HL-60/S4 (cell line): ENCODE data around the gene POFUT1.
"Not testable (repeated sequence)": the region's sequence is repeated elsewhere in the genome, so short reads cannot be mapped to it uniquely, and the experiment has no call there.

Experiments used
- in situ Hi-C: fragments of 300-500 bp; cut with MboI; formaldehyde crosslinking; loops from 2 replicates; pipeline ENCODE4 v1.14.3; 2022; ENCODE audit warnings: low sequenced_read_pairs

The POFUT1 gene

DNA sequence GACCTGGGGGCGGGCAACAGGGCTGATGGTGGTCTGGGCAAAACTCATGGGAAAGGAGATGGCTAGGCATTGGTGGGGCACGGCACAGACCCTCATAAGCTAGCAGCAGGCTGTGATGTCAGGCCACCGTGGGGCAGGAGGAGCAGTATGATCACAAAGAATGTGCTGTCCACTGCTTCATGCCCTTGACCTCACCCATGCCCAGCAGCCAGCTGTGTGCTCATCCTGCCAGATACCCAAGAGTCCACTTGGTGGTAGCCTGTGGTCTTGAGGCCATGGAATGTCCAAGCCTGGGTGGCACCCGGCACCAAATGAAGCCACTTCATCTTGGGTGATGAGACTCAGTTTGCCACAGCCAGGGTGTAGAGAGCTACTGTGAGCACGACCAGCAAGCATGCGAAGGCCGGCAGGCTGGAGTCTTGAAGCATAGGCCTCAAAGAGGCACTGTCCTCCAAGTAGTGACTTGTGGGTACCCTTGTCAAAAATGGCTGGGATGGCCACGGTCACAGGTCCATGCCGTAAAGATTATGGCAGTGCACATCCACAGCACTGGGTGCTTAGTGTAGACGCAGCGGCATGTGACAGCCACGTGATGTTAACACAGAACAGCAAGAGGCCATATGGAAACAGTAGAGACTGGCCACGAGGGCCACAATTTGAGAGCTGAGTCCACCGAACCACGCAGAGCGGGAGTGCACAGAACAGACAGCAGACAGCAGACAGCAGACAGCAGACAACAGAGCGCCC is 19.1 kb upstream of the POFUT1 start:
- in situ Hi-C loops: no loop called here

DNA sequence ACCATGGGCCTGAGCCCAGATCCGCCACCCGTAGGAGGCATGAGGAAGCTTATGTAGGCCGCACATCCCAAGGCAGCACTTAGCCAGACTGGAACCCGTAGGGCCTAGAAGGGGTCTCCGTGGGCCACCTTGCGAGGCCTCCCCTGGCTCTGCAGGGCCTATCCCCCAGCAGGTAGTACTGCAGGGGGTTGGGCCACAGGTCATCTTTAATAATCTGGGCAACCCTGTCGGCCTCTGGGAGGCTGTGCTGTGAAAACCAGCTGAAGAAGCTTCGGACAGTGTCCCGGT is 18.6 kb upstream of the POFUT1 start:
- in situ Hi-C loops: no loop called here

DNA sequence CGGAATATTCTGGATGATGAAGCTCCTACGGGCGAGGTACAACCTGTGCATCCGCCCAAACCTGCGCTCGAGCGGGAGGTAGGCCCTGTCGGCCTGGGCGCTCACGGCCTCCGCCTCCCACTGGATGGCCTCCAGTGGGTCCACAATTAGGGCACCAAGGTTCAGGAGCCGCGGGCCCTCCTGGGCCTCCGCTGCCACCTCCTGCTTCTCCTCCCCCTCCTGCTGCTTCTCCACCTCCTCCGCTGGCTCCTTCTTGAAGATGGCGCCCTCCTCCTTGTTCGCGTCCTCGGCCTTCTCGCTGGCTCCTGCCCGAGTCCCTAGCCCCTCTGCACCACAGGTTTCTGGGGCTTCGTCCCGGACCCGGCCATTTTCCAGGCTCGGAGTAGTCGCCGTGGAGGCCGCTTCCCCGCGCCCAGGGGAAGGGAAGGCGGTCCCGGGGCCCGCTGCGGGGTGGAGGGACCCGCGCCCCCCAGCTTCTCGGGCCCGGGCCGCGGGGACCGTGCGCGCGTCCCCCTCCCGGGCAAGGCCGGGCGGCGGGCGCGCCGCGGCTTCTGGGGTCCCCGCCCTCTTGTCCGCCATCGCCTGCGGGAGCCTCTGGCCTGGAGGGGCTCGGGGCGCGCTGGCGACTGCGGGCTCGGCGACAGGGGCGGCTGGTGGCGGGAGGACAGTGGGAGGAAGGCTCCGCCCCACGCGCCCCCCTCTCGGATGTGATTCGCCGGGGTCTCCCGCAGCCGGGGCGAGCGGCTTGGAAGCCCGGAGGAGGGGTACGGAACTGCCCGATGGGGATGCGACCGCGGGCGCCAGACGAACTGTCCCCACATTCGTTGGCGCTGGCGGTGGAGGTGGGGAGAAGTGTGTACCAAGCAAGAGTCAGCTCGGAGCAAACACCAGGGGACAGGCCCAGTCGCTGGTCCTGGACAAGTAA is 17.7 kb upstream of the POFUT1 start:
- in situ Hi-C loops: no loop called here

DNA sequence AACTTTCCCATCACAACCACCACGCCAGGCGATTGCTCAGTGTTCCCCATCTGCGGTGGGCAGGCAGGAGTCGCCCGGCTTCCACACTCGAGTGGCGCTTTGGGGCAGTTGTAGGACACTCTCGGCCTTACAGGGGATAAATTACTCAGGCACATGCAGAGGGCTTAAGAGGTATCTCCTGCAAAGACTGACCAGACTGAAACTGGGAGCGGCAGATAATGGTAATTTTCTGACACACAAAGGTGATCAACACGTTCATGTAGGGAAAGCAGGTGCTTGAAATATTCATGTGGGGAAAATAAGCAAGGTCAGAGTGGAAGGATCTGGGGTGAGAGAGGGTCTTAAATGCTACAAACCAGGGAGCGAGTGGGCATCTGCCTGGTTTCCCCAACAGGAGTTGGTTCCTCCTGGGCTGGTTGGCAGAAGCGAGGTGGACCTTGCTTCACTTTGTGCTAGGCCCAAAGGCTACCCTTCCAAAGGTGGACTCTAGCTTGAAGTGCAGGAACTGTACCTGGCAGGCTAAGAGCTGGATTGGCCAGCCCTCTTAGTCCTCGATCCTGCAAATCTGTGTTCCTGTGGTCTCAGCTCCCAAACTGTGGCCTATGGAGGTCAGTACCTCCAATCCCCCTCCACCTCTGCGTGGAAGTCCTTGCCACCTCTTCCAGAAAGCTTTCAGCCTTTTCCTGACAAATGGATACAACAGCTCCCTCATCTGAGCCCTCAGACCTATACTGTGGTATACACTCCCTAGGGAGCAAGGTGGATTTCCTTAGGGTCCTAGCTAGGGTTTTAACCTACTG is 16.9 kb upstream of the POFUT1 start:
- in situ Hi-C loops: no loop called here

GRCh38 chr20:32191422-32191821 is 16.3 kb upstream of the POFUT1 start:
- in situ Hi-C loops: no loop called here

GRCh38 chr20:32191873-32192272 is 15.8 kb upstream of the POFUT1 start:
- in situ Hi-C loops: no loop called here

DNA sequence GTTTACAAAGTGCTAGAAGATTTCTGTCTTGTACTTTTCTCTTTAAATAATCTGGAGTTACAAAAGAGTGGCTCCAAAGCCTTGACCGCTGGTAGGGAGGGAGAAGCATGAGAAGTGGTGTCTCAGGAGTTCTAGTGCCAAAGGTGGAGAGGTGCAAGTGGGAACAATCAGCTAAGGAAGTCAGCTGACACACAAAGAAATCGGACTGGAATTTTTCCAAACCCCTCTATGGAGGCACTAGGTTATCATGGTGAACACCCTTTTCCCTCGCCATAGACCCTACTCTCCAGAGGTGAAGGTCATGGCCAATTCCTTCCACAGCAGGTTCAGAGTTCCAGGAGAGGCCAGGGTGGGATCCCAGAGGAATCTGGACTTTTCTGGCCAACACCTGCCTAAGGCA is 15.0 kb upstream of the POFUT1 start:
- in situ Hi-C loops: no loop called here

GRCh38 chr20:32193336-32193735 is 14.3 kb upstream of the POFUT1 start:
- in situ Hi-C loops: not testable (repeated sequence)

DNA sequence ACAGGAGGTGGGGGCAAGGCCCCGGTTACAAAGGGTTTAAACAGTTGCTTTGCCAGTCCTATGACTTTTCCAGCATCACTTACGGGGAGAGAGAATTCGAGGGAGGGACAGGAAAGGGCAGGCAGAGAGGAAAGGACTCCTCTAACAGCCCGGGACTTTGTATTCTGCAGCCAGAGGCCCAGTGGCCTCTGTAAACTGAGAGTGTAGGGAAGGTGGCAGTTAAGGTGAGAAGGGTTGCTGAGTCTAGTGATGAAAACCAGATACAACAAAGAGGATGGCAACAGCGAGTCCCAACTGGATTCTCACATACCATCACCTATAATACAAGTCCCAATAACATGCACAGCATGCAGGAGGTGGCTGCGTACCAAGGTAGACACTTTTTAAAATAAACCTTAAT is 13.7 kb upstream of the POFUT1 start:
- in situ Hi-C loops: no loop called here

GRCh38 chr20:32195581-32195980 is 12.1 kb upstream of the POFUT1 start:
- in situ Hi-C loops: no loop called here

GRCh38 chr20:32196613-32197012 is 11.1 kb upstream of the POFUT1 start:
- in situ Hi-C loops: not testable (repeated sequence)

GRCh38 chr20:32197136-32197535 is 10.5 kb upstream of the POFUT1 start:
- in situ Hi-C loops: not testable (repeated sequence)

GRCh38 chr20:32199006-32199405 is 8.7 kb upstream of the POFUT1 start:
- in situ Hi-C loops: no loop called here

DNA sequence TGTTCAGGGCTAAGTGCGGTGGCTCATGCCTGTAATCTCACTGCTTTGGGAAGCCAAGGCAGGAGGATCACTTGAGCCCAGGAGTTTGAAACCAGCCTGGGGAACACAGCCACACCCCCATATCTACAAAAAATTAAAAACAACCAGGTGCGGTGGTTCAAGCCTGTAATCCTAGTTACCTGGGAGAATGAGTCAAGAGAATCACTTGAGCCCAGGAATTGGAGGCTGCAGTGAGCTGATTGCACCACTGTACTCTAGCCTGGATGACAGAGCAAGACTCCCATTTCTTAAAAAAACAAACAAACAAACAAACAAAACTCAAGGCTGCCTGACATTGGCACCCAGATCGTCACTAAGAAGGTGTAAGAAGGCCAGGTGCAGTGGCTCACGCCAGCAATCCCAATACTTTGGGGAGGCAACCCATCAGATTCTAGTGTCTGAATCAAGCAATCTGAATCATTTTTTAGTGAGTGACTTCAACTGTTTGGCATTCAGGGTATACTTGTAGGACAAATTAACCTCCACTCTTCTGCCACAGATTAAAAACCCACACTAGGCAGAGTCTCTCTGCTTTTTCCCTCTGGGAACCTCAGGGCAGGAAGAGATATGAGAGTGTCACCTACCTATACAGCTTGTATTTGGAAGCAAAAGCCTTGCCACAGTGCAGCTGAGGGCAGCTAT is 6.2 kb upstream of the POFUT1 start:
- in situ Hi-C loops: no loop called here

DNA sequence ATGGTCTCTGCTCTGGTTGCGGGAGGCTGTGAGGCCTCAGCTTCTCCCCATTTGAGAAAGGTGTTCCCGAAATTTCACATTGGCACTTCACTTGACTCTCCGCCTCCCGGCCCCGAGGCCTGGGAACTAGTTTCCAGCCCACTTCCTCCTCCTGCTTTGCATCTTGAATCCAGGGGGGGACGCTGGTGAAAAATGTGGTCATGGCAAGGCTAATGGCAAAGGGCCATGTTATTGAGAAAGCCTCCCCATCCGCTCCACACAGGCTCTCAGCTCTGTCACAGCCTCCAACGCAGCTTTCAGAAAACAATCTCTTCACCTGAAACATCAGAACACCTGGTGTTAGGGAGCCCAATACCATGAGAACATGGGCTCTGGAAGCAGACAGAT is 5.7 kb upstream of the POFUT1 start:
- in situ Hi-C loops: no loop called here

DNA sequence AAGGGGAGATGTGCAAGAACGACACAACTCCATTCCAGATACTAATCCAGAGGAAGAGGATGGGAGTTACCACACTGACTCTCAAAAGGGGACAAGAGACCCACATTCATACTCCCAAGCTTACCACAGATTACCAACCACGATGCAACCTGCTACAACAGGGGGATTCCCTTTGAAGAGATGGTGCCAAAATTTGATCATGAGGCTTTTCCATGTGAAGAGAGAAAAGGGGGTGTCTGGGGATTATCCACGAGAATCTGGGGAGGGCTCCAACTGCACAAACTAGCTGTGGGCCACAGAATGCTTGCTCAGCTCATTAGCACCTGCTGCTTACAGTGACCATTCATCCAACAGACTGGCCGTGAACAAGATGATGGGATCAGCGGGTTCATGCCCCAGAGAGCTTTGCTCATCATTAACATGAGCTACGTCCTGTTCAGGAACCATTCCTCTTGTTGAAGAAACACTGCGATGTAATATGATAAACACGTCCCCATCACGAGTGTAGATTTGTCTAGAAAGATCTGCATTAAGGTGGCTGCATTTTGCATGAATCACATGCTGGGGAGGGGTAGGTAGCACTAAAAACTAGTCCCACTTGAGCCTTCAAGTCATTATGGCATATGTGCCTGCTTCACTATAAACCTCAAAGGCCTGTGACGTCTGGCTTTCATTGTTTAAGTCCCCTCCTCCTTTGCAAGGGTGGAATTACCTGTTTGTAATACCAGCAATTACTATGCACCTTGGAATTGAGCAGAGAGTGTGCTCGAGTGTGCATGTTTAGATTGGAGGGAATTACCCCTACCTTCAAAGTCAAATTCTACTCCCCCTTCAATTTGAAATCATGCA is 4.1 kb upstream of the POFUT1 start:
- in situ Hi-C loops: no loop called here

DNA sequence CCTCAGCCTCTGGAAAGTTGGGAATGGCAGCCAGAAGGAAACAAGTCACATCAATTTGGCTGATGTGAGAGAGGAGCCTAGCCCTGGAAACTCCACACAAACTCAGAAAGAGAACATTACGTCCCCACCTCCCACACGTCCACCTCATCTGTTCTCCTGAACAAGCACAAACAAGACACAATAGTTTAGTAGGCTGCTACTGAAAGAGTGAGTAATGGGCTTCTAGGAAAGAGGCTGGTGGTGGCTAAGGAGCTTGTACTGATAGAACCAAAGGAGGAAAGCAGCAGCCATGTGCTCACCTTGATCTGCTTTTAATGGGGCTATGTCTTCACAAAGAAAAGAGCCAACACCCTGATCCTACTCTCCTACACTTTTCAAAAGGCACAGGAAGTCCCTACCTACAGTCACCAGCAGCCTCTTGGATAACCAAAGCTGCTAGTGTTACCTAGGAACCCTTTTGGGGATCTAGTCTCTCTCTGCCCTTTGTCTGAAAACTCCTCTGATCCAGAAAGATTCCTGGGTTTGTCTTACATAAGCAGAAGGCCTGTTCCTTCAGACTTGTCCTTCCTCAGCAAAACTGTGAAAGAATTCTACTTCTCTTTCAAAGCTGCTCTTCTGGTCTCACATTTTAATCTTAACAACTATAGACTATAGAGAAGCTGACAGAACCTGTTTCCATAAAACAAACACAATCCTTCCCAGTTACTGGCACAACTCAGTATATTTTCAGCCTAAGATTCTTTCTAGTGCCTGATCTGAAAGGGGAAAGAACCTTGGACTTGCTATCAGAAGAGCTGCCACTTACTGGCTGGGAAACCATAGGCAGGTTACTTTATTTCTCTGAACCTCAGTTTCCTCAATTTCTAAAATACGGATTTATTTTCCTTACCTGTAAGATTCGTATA is 3.2 kb upstream of the POFUT1 start:
- in situ Hi-C loops: no loop called here

DNA sequence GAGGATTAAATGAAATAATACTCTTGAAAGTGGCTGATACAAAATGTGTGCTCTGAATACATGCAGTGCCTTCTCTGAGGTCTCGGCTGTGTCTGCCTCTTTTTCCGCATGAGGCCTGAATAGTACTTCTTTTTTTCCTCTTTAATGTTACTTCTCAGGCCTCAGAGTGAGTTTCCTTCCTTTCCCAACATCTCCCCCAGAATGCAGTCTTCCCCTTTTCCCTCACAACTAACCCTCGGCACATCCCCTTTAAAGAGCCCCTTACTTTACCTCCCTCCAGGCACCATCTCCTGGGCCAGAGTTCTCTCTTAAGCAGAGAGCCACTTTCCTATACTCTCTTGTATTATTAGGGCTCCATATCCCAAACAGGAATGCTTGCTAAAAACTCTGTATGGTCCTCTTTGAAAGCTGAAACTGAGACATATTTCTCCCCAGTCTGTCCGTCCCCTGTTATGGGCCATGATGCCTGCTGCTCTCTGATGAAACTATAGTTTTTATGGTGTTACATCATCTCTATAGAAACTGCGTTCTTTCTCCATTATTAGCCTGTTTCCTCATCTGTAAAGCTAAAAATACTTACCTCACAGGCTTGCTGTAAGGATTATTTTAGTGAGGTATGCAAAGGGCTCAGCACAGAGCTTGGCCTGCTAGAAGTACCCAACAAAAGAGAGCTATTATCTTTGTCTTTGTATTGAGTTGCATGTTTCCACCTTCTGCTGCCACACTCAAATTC is 2.4 kb upstream of the POFUT1 start:
- in situ Hi-C loops: no loop called here
